Bone marrow (tissue), 2 donors: ENCODE data around the gene PHIP.

ENCODE experiments used
- DNase-seq, 2 donors: peaks; one replicate each; lab custom pipeline; 2025; lab: John Stamatoyannopoulos, UW

The PHIP gene

GRCh38 chr6:79070206-79070825 lies 7.7 kb downstream of the PHIP start:
- no peak for DNase-seq

GRCh38 chr6:79066828-79067227 lies 11.2 kb downstream of the PHIP start:
- DNase-seq = no peak

- DNase-seq = no peak
These were observed 11.7 kb downstream of the PHIP start for GRCh38 chr6:79066330-79066729.

GRCh38 chr6:79065232-79065631 lies 12.8 kb downstream of the PHIP start:
- no peak for DNase-seq

- no peak for DNase-seq
These were observed 13.4 kb downstream of the PHIP start for GRCh38 chr6:79064635-79065034.

GRCh38 chr6:79062708-79063107 lies 15.3 kb downstream of the PHIP start:
- no peak for DNase-seq

GRCh38 chr6:79057746-79058145 lies 20.3 kb downstream of the PHIP start:
- no peak for DNase-seq

GRCh38 chr6:79056226-79056625 lies 21.8 kb downstream of the PHIP start:
- no peak for DNase-seq

- no peak for DNase-seq
These were observed 29.4 kb downstream of the PHIP start for GRCh38 chr6:79048611-79049010.

- DNase-seq = no peak
These were observed 31.0 kb downstream of the PHIP start for GRCh38 chr6:79047072-79047471.

GRCh38 chr6:79045966-79046365 lies 32.1 kb downstream of the PHIP start:
- no peak for DNase-seq

- DNase-seq = no peak
These were observed 35.3 kb downstream of the PHIP start for GRCh38 chr6:79042799-79043126.

GRCh38 chr6:79042088-79042798 lies 35.8 kb downstream of the PHIP start:
- DNase-seq = no peak

- DNase-seq = no peak
These were observed 38.0 kb downstream of the PHIP start for GRCh38 chr6:79040083-79040482.

GRCh38 chr6:79038061-79038460 lies 40.0 kb downstream of the PHIP start:
- no peak for DNase-seq

GRCh38 chr6:79034865-79035264 lies 43.2 kb downstream of the PHIP start:
- DNase-seq = no peak

- no peak for DNase-seq
These were observed 44.8 kb downstream of the PHIP start for GRCh38 chr6:79033279-79033678.

GRCh38 chr6:79031821-79032590 lies 46.0 kb downstream of the PHIP start:
- DNase-seq = no peak

- no peak for DNase-seq
These were observed 47.5 kb downstream of the PHIP start for GRCh38 chr6:79030511-79030910.

GRCh38 chr6:79030023-79030422 lies 48.0 kb downstream of the PHIP start:
- no peak for DNase-seq

GRCh38 chr6:79028641-79029314 lies 49.3 kb downstream of the PHIP start:
- DNase-seq = no peak

- DNase-seq = no peak
These were observed 66.1 kb downstream of the PHIP start for GRCh38 chr6:79011940-79012339.

- no peak for DNase-seq
These were observed 67.6 kb downstream of the PHIP start for GRCh38 chr6:79010422-79010821.
